Astrocyte (in vitro differentiated cells and primary cell): Measurements from ENCODE around the gene RIMS4. TPM values are rescaled to one million over a fixed set of nuclear protein-coding genes. Genes with fewer than 3 reads are reported as not detected.

Experiments
- DNase-seq: peaks from one replicate; pipeline ENCODE4 v3.0.0-alpha.2; 2010; ENCODE audit warnings: low read depth
- FAIRE-seq: peaks from 2 replicates; lab custom pipeline; 2011; peaks lifted over from hg19 to GRCh38; lab: Jason Lieb, UNC
- H2AFZ ChIP-seq: 2 replicates; pipeline ENCODE4 v1.6.0; 2012; ENCODE audit warnings: low read depth, low read length, inconsistent platforms
- H3K27ac ChIP-seq: 2 replicates; pipeline ENCODE4 v1.5.1; 2011; ENCODE audit warnings: low read depth, low read length, inconsistent platforms
- H3K27me3 ChIP-seq: 2 replicates; pipeline ENCODE4 v1.6.0; 2011; ENCODE audit warnings: low read length, inconsistent platforms; ENCODE audit not compliant: insufficient read depth
- H3K36me3 ChIP-seq: 2 replicates; pipeline ENCODE4 v1.5.1; 2011; ENCODE audit warnings: low read length, inconsistent platforms; ENCODE audit not compliant: insufficient read depth
- H3K4me1 ChIP-seq: 2 replicates; pipeline ENCODE4 v1.5.1; 2011; ENCODE audit warnings: low read length, inconsistent platforms; ENCODE audit not compliant: insufficient read depth
- H3K4me2 ChIP-seq: 2 replicates; pipeline ENCODE4 v1.6.0; 2012; ENCODE audit warnings: low read length, inconsistent platforms
- H3K4me3 ChIP-seq: 2 replicates; pipeline ENCODE4 v1.5.1; 2011; ENCODE audit warnings: low read depth, mild to moderate bottlenecking, low read length, inconsistent platforms; ENCODE audit not compliant: insufficient read depth
- H3K79me2 ChIP-seq: 2 replicates; pipeline ENCODE4 v1.6.0; 2012; ENCODE audit warnings: mild to moderate bottlenecking, low read length, inconsistent platforms; ENCODE audit not compliant: insufficient read depth
- H3K9ac ChIP-seq: 2 replicates; pipeline ENCODE4 v1.6.0; 2012; ENCODE audit warnings: mild to moderate bottlenecking, low read length, inconsistent platforms
- H3K9me3 ChIP-seq: 2 replicates; pipeline ENCODE4 v1.5.1; 2012; ENCODE audit warnings: low read depth, mild to moderate bottlenecking, low read length, inconsistent platforms; ENCODE audit not compliant: insufficient read depth
- H4K20me1 ChIP-seq: 2 replicates; pipeline ENCODE4 v1.6.0; 2012; ENCODE audit warnings: low read length, inconsistent platforms; ENCODE audit not compliant: insufficient read depth
- H3K27ac Mint-ChIP-seq: one replicate; pipeline ENCODE4 v1.8.0; 2021; ENCODE audit warnings: mild to moderate bottlenecking, mixed read lengths; ENCODE audit not compliant: unreplicated experiment
- H3K27me3 Mint-ChIP-seq: one replicate; pipeline ENCODE4 v1.8.0; 2021; ENCODE audit warnings: low read depth, mixed read lengths; ENCODE audit not compliant: unreplicated experiment
- H3K36me3 Mint-ChIP-seq: one replicate; pipeline ENCODE4 v1.8.0; 2021; ENCODE audit warnings: low read depth, mixed read lengths; ENCODE audit not compliant: unreplicated experiment
- H3K4me1 Mint-ChIP-seq: one replicate; pipeline ENCODE4 v1.8.0; 2021; ENCODE audit warnings: low read depth, mixed read lengths; ENCODE audit not compliant: unreplicated experiment
- H3K4me3 Mint-ChIP-seq: one replicate; pipeline ENCODE4 v1.8.0; 2021; ENCODE audit warnings: mild to moderate bottlenecking, moderate library complexity, mixed read lengths; ENCODE audit not compliant: unreplicated experiment
- H3K9me3 Mint-ChIP-seq: one replicate; pipeline ENCODE4 v1.8.0; 2021; ENCODE audit warnings: mild to moderate bottlenecking, mixed read lengths; ENCODE audit not compliant: unreplicated experiment
- EZH2 ChIP-seq: IDR thresholded peaks from 2 replicates; pipeline ENCODE4 v1.6.1; 2012; ENCODE audit warnings: mild to moderate bottlenecking, low read length, inconsistent platforms; ENCODE audit not compliant: insufficient read depth
- total RNA-seq: library from RNA; stranded (reverse); gene quantifications from 2 replicates; pipeline ENCODE4 v1.2.1, GENCODE V29; 2021
- TF ChIP-seq, protein P1 (sequence below): IDR thresholded peaks from 2 replicates; pipeline ENCODE4 v1.5.1; 2011; ENCODE audit warnings: low read depth, mild to moderate bottlenecking, inconsistent platforms, low read length, moderate library complexity; ENCODE audit not compliant: insufficient read depth

RIMS4 gene
- total RNA-seq, 1 donor from 2014 or later = 0.48 TPM

DNA sequence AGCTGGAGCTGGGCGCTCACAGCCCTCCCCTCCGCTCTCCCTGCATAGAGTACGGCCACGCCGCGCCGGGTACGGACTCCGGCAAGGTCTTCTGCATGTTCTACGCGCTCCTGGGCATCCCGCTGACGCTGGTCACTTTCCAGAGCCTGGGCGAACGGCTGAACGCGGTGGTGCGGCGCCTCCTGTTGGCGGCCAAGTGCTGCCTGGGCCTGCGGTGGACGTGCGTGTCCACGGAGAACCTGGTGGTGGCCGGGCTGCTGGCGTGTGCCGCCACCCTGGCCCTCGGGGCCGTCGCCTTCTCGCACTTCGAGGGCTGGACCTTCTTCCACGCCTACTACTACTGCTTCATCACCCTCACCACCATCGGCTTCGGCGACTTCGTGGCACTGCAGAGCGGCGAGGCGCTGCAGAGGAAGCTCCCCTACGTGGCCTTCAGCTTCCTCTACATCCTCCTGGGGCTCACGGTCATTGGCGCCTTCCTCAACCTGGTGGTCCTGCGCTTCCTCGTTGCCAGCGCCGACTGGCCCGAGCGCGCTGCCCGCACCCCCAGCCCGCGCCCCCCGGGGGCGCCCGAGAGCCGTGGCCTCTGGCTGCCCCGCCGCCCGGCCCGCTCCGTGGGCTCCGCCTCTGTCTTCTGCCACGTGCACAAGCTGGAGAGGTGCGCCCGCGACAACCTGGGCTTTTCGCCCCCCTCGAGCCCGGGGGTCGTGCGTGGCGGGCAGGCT, 60.1 kb downstream of the RIMS4 start:
- H3K4me1 Mint-ChIP-seq = no peaks in the 10 kb centered on the region
- Histone ChIP-seq H3K4me3 (no peak overlapping the region), H3K4me2 (no peak overlapping the region), H4K20me1 (no peaks in the 10 kb centered on the region), H2AFZ (no peak overlapping the region), H3K9me3 (no peaks in the 10 kb centered on the region), H3K9ac (no peak overlapping the region), H3K27me3 (peaks cover 29% of the 10 kb centered on the region), H3K79me2 (no peaks in the 10 kb centered on the region), H3K36me3 (no peaks in the 10 kb centered on the region), H3K4me1 (peaks cover 12% of the 10 kb centered on the region), H3K27ac (no peak overlapping the region)
- no peak overlapping the region for H3K27ac Mint-ChIP-seq
- H3K4me3 Mint-ChIP-seq = no peak overlapping the region
- no peaks in the 10 kb centered on the region for H3K9me3 Mint-ChIP-seq
- no peaks in the 10 kb centered on the region for H3K36me3 Mint-ChIP-seq
- TF ChIP-seq, protein P1, sequence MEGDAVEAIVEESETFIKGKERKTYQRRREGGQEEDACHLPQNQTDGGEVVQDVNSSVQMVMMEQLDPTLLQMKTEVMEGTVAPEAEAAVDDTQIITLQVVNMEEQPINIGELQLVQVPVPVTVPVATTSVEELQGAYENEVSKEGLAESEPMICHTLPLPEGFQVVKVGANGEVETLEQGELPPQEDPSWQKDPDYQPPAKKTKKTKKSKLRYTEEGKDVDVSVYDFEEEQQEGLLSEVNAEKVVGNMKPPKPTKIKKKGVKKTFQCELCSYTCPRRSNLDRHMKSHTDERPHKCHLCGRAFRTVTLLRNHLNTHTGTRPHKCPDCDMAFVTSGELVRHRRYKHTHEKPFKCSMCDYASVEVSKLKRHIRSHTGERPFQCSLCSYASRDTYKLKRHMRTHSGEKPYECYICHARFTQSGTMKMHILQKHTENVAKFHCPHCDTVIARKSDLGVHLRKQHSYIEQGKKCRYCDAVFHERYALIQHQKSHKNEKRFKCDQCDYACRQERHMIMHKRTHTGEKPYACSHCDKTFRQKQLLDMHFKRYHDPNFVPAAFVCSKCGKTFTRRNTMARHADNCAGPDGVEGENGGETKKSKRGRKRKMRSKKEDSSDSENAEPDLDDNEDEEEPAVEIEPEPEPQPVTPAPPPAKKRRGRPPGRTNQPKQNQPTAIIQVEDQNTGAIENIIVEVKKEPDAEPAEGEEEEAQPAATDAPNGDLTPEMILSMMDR = no peak
- peak; percentile 41 for TF ChIP-seq EZH2
- DNase-seq = no peak
- no peak for FAIRE-seq
- H3K27me3 Mint-ChIP-seq = peaks cover 37% of the 10 kb centered on the region

DNA sequence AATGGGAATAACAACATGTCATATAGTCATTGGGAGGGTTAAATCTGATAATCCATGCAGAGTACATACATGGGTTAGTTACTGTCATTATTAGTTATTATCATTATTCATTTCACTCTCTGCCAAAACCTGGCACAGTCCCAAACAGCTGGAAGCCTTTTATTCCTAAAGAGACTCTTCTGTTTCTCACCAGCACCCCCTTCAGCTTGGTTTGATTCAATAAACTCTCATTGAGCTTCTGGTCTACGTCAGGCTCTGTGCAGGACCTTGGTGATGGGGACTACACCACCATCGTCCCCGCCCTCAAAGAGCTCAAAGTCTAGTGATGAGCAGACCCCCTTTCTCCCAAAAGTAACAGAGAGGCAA, 62.4 kb downstream of the RIMS4 start:
- Histone ChIP-seq H3K27me3 (peaks cover 41% of the 10 kb centered on the region), H3K36me3 (no peaks in the 10 kb centered on the region), H4K20me1 (no peaks in the 10 kb centered on the region), H3K27ac (no peak overlapping the region), H3K79me2 (no peaks in the 10 kb centered on the region), H3K4me3 (no peak overlapping the region), H3K4me2 (no peak overlapping the region), H3K4me1 (peaks cover 12% of the 10 kb centered on the region), H3K9me3 (no peaks in the 10 kb centered on the region), H3K9ac (no peak overlapping the region), H2AFZ (no peak overlapping the region)
- H3K27ac Mint-ChIP-seq = no peak overlapping the region
- H3K4me1 Mint-ChIP-seq = peaks cover 2% of the 10 kb centered on the region
- DNase-seq (no peak), FAIRE-seq (no peak)
- peaks cover 1% of the 10 kb centered on the region for H3K36me3 Mint-ChIP-seq
- peaks cover 53% of the 10 kb centered on the region for H3K27me3 Mint-ChIP-seq
- no peaks in the 10 kb centered on the region for H3K9me3 Mint-ChIP-seq
- no peak overlapping the region for H3K4me3 Mint-ChIP-seq
- TF ChIP-seq EZH2 = no peak
- TF ChIP-seq, protein P1 = no peak
